ENCODE results near the gene CSF2RB.

Gene CSF2RB

DNA sequence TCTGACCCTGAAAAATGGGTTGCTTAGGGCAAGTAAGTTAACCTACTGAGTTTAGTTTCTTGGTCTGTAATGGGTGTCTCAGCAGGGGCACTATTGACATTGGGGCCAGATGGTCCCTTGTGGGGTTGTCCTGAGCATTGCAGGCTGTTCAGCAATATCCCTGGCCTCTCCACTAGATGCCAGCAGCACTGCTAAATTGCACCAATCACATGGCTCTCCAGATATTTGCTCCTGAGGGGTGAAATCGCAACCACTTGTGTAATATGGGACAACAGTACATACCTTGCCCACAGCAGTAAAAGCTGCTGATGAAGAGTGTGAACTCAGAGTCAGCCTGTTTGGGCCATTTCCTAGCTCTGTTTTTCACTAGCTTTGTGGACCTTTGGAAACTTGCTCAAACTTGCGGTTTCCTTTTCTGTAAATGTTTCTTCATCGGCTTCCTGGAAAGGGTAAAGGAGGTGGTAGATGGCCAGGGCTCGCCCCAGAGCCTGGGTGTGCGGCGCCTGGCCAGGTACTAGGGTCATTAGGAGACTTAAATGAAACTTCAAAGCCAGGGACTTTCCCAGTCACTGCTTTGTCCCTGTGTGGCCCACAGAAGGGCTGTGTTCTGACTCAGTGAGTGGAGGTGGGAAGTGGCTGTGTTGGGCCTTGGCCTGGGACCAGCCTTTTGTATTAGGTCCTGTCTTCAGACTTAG, 39.7 kb upstream of the CSF2RB start:
- intact Hi-C loops (cut with DNase I; ENCODE audit: low total_unique reads), result no loop called here
- peak in 1 of 2 donors; percentile 36 for DNase-seq
- no peaks in the 10 kb centered on the region for H3K9me3 ChIP-seq
- peaks cover 0 to 44% of the 10 kb centered on the region in 2 donors for H3K27me3 ChIP-seq
- H3K27ac ChIP-seq, result no peak overlapping the region
- H3K4me1 ChIP-seq, result peaks cover 0 to 10% (median 0%) of the 10 kb centered on the region in 4 donors
- H3K36me3 ChIP-seq, result no peaks in the 10 kb centered on the region
- no peak overlapping the region for H3K4me3 ChIP-seq
- TF ChIP-seq, protein P1, sequence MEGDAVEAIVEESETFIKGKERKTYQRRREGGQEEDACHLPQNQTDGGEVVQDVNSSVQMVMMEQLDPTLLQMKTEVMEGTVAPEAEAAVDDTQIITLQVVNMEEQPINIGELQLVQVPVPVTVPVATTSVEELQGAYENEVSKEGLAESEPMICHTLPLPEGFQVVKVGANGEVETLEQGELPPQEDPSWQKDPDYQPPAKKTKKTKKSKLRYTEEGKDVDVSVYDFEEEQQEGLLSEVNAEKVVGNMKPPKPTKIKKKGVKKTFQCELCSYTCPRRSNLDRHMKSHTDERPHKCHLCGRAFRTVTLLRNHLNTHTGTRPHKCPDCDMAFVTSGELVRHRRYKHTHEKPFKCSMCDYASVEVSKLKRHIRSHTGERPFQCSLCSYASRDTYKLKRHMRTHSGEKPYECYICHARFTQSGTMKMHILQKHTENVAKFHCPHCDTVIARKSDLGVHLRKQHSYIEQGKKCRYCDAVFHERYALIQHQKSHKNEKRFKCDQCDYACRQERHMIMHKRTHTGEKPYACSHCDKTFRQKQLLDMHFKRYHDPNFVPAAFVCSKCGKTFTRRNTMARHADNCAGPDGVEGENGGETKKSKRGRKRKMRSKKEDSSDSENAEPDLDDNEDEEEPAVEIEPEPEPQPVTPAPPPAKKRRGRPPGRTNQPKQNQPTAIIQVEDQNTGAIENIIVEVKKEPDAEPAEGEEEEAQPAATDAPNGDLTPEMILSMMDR (IDR thresholded peaks at IDR 0.05), result no peak

DNA sequence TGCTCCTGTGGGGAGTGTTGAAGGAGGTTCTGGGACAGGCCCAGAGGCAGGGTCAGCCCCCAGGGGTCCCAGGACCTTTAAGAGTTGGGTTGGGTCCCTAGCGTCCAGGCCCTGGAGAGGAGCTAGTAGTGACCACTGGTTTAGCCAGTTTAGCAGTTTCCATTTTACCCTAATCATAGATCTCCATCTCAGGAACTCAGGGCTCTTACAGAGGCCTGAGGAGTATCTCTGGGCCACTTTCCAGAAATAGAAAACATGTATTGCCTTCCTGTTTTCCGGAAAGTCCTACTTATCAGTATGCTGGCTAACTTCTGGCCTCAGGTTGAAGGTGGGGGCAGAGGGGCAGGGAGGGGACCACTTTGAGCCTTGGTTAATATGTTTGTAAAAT, 39.1 kb upstream of the CSF2RB start:
- Histone ChIP-seq H3K27me3 (peaks cover 0 to 42% of the 10 kb centered on the region in 2 donors), H3K27ac (no peak overlapping the region), H3K4me1 (peaks cover 0 to 10% (median 0%) of the 10 kb centered on the region in 4 donors), H3K36me3 (no peaks in the 10 kb centered on the region), H3K4me3 (no peak overlapping the region), H3K9me3 (no peaks in the 10 kb centered on the region)
- intact Hi-C loops (cut with DNase I; ENCODE audit: low total_unique reads), result no loop called here
- TF ChIP-seq, protein P1 (IDR thresholded peaks at IDR 0.05), result no peak
- no peak for DNase-seq

DNA sequence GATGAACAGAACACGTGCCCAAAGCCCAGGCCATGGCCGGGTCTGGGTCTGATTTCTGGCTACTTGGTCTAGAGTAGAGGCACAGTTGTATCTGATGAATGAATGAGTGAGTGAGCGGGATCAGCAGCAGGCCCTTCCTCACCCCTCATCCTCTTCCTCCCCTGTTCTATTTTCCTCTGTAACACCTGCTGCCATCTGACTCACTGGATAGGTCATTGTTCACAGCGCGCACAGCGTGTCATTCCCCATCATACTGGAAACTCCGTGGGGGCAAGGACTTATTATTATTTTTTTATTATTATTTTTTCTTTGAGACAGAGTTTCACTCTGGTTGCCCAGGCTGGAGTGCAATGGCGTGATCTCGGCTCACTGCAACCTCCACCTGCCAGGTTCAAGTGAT, 38.7 kb upstream of the CSF2RB start:
- Histone ChIP-seq H3K27me3 (peaks cover 0 to 37% of the 10 kb centered on the region in 2 donors), H3K9me3 (no peaks in the 10 kb centered on the region), H3K36me3 (no peaks in the 10 kb centered on the region), H3K4me1 (peaks cover 0 to 10% (median 0%) of the 10 kb centered on the region in 4 donors), H3K27ac (no peak overlapping the region), H3K4me3 (no peak overlapping the region)
- TF ChIP-seq, protein P1 (IDR thresholded peaks at IDR 0.05), result no peak
- intact Hi-C loops (cut with DNase I; ENCODE audit: low total_unique reads), result no loop called here
- DNase-seq, result no peak

DNA sequence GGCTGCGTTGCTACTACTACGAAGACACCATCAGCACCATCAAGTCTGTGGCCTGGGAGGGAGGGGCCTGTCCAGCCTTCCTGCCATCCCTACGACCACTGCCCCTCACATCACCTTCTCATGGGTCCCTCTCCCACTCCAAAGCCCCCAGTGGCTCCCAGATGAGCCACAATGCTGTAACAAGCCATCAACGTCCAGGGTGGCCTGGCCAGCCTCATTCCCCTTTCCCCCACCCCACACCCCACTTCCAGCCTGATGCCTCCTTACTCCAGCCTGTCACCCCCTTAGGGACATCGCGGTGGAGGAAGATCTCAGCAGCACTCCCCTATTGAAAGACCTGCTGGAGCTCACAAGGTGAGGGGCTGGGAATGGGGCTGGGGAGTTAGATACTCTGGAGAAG, 37.7 kb upstream of the CSF2RB start:
- no peaks in the 10 kb centered on the region for H3K36me3 ChIP-seq
- intact Hi-C loops (cut with DNase I; ENCODE audit: low total_unique reads), result no loop called here
- H3K4me1 ChIP-seq, result peaks cover 0 to 10% (median 0%) of the 10 kb centered on the region in 4 donors
- no peak for DNase-seq
- TF ChIP-seq, protein P1 (IDR thresholded peaks at IDR 0.05), result no peak
- peaks cover 0 to 1% (median 1%) of the 10 kb centered on the region in 3 donors for H3K9me3 ChIP-seq
- peaks cover 0 to 27% of the 10 kb centered on the region in 2 donors for H3K27me3 ChIP-seq
- H3K4me3 ChIP-seq, result no peak overlapping the region
- H3K27ac ChIP-seq, result no peak overlapping the region

DNA sequence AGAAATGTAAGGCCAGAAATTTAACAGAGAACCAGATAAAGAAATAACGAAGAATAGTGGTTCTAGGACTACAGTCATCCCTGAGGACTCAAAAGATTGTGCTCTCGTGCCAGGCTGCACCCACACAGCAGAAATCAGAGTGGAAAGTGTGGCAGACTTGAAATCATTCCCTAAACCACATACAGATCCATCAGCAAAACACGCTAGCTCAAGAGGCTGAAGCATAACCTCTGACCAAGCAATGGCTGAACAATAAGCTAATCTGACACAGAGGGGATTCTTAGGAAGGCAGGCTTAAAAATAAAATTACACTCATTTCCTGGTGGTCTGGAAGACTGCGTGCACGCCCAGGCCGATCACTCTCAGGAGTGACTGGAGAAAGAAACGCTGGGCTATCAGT, 33.7 kb upstream of the CSF2RB start:
- TF ChIP-seq, protein P1 (IDR thresholded peaks at IDR 0.05), result no peak
- intact Hi-C loops (cut with DNase I; ENCODE audit: low total_unique reads), result no loop called here
- H3K36me3 ChIP-seq, result no peaks in the 10 kb centered on the region

More for the DNA sequence above, 33.7 kb upstream of the CSF2RB start:
- Histone ChIP-seq H3K4me3 (no peak overlapping the region), H3K27me3 (peaks cover 0 to 17% of the 10 kb centered on the region in 2 donors), H3K9me3 (peaks cover 6 to 21% (median 20%) of the 10 kb centered on the region in 3 donors), H3K27ac (no peak overlapping the region), H3K4me1 (peaks cover 0 to under 1% (median 0%) of the 10 kb centered on the region in 4 donors)
- no peak for DNase-seq
